Stimulated activated CD4-positive, alpha-beta T cell treated with anti-CD3 and anti-CD28 coated beads, Interleukin-1b, Interleukin-23, amount 100 ng/mL, for 1 hour (primary cell): ENCODE results near the gene SLC25A22.

Source experiments
- DNase-seq, 2 donors: peaks; one replicate each; pipeline ENCODE4 v3.0.0-alpha.2; 2020; ENCODE audit warnings: low read depth in 2 of 2

Gene SLC25A22

DNA sequence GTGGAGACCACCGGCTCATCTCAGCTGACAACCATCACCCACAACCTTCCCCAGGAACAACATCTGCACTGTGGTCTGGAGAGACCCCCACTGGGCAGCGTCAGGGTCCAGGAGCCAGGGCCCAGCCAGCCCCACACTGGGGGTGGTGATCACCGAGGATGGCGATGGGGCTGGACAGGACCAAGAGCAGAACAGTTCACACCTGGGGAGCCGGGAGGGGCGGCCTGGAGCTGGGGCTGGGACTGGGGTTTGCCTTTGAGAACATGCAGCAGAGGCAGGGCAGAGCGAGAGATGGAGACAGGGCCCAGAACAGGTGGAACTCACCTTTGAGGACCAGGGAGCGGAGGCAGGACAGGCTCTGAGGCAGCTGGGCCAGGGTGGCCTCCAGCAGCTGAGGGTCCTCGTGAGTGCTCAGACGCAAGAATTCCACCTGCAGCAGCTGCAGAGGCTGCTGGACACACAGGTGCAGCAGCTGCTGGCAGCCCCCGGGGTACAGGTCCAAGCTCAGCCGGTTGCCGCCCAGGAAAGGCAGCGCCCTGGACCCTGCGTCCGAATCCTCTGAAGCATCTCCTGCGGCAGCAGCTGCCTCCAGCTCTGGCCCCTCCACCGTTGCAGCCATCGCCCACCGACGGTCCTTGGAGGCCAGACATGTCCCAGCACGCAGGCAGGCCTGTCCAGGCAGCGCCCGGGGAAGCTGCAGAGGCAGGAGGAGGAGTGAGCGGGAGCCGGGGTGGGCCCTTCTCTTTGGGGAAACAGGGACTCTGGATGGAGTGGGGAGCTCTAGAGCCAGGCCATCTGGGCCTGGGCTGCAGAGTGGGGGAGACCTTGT lies 5.9 kb upstream of the SLC25A22 start:
- no peak for DNase-seq

DNA sequence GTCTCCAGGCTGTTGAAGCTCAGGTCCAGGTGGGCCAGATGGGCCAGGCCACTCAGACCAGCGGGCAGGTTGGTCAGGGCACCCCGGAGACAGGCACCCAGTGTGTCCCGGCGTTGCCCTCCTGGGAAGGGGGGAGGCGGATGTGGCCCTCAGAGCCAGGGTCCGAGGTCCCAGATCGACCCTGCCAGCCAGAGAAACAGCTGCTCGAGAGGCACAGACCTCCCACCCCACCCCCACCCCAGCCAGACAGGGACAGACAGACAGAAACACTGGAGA lies 5.3 kb upstream of the SLC25A22 start:
- no peak for DNase-seq

GRCh38 chr11:802693-803466 lies 4.8 kb upstream of the SLC25A22 start:
- no peak for DNase-seq

DNA sequence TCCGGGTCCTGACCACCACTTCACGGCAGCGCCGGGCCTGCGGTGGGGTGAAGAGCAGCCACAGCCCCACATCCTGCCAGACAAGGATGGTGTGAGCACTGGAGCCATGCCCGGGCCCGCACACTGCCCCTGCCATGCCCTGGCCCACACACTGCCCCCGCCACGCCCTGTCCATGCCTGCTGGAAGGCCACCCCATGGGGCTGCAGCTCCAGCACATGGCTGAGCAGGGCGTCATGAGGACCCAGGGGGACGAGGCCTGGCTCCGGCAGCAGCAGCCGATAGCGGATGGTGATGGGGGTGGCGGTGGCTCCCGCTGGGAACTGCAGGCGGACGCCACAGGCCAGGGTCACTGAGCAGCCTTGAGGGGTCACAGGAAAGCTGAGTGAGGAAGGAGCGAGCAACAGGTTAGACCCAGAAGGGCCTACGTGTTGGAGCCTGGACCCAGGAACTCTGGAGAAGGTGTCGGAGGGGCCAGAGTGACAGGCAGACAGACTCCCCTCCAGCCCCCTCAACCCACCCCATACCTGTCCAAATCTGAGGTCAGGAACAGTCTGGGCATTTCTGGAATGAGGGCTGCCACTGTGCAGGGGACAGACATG lies 4.0 kb upstream of the SLC25A22 start:
- DNase-seq, result no peak

GRCh38 chr11:801097-801780 lies 3.2 kb upstream of the SLC25A22 start:
- no peak for DNase-seq

GRCh38 chr11:800473-800872 lies 2.4 kb upstream of the SLC25A22 start:
- no peak for DNase-seq

DNA sequence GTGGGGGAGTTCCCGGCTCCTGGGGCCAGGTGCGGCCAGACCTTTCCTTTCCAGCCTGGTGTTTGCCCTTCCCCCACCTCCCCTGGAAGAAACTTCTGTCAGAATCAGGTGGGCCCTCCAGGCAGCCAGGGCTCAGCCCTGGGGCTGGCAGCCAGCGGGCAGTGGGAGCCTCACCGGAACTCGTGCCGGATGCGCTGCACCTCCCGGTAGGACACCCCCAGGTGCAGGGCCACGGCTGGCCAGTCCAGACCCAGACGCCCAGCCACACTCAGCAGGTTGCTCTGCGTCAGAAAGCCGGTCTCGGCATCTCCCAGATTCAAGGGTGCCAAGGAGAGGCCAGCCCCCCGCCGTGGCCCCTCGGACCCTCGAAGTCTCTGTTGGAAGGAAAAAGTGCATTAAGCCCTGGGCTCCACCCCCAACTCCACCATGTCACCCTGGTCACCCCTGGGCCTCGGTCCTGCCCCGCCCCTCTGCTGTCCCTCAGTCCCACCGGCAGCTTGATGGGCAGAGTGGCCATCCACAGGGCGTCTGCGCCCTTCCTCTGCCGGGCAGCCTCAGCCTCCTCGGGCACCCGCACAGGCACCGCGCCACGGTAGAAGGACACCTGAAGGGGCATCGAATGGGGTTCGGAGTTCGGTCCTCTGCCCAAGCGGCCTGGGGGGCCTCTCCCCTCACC lies 1.7 kb upstream of the SLC25A22 start:
- no peak for DNase-seq

DNA sequence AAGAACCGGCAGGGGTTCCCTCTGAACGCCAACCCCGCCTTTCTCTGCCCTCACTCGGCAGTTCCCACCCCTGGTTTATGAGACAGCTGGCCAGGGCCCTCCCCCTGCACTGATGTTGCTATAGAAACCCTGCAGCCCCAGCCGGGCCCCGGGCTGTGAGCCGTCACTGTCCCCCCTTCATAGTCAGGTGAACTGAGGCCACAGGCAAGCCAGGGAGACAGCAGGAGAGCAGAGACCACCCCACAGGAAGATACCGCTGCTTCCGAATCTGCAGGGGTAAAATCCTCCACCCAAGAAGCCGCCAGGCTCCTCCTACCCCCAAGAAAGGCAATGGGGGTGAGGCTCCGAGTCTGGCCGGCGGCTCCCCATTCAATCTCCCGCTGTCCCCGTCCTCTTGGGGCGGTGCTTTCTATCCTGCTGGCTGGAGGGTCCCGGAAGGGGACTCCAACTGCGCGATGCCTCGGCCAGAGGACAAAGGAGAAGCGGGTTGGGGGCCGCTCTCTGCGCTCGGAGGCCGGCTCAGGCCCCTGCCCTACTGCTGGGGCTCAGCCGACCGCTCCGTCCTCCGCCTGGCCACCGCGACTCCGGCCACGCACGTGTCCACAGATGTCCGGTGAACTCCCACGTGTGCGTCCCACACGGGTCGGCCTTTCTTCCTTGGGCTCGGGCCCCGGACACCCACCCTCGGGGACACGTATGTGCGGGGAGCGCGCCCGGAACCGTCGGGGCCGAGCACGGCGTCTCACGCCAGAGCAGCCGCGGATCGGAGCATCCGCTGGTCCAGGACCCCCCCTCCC lies 587 bp downstream of the SLC25A22 start:
- DNase-seq, result no peak

DNA sequence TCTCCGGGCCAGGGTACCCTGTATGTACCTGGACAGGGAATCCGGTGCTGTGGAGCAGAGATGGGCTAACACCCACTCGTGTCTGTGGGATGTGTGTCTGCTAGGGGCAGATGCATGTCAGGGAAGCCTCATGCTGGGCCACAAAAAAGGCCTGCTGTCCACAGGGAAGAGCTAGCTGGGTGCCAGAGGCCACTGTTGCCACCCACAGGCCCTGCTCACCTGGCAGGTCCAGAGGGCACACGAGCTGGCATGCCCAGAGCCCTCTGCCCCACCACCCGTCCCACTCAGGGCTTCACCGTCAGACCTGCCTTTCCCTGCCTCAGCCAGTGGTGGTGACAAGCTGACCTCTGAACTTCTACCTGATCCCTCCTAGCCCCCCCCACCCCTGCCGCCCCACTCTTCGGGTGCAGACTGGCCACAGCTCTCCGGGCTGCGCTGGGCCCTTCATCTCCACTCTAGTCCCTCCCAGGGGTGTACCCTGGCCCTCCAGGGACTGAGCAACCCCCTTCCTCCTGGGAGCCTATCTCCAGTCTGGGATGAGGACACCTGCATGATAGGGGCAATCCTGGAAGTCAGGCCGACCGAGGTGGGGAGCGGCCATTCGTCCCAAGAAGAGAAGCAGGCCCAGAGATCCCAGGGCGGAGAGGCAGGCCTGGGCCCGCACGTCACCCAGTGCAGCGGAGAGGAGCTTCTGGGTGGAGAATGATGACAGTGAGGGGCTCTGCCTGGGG lies 1.4 kb downstream of the SLC25A22 start:
- DNase-seq, result no peak

DNA sequence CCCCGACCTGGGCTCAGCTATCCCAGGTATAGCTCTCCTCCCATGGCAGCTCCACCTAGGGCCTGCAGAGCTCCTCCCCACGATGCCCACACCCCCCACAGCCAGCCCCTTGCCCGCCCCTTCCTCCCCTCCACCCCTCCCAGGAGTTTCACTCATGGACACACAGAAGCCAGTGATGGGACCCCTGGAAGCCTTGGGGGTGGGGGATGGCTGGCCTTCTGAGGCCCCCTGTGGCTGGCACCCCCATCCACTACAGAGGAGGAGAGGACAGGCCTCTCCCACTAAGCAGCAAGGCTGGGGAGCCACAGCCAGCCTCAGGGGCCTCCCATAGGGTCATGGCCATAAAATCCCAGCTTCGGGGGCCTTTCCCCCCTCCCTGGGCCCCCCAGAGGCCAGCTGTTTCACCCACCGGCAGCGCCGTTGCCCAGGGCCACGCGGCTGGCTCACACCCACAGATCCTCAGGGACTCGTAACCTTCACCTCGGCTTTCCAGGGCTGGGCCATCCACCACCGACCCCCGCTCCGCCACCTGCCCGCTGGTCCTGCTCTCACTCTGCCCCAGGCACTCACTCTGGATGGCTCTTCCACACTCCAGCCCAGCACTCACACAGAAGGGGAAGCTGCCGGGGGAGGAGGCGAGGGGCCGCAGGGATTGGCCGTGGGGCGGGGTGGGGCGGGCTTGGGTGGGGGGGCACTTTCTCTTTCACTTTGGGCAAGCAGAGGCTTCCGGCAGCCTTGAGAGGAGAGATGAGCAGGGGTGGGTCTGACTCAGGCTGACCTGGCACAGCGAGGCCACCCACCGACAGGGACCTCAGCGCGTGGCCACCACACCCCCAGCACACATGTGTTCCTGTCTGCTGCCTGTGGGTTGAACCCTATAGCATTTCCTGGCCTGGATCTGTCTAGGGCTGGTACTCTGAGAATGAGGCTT lies 2.2 kb downstream of the SLC25A22 start:
- peak; percentile 39 to 55 for DNase-seq

DNA sequence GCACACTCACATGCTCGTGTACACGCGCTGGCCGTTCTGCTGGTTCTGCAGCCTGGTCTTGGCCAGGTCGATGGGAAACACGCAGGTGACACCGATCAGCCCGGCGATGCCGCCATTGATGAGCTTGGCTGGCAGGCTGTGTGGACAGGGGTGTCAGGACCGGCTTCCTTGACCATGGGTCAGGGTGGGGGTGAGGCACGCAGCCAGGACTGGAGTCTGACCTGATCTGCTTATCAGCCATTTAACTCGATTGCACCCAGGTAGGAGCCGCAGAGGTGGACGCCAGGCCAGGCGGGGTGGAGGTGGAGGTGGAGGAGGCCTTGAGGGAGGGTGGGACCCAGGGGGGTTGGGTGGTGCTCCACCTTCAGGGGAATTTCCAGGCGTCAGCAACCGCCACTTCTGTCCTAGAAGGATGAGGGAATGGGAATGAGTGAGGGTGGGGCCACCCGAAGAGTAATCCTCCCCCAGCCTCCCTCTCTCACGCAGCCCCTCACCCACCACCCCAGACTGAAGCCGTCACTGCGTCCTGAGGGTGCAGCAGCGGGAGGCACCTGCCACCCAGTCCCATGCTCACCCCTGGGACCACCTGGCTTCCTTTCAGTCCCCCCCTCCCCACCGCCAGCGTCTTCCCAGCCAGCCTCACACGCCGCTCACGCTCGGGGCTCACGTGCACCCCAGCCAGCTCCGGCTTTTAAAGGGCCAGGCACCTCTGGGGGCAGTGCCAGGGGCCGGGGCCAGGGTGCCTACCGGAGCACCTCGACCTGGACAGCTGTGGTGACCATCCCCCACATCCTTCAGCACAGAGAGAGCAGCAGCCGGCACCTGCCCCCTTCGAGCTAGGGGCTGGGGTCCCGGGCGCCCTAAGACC lies 3.1 kb downstream of the SLC25A22 start:
- no peak for DNase-seq

DNA sequence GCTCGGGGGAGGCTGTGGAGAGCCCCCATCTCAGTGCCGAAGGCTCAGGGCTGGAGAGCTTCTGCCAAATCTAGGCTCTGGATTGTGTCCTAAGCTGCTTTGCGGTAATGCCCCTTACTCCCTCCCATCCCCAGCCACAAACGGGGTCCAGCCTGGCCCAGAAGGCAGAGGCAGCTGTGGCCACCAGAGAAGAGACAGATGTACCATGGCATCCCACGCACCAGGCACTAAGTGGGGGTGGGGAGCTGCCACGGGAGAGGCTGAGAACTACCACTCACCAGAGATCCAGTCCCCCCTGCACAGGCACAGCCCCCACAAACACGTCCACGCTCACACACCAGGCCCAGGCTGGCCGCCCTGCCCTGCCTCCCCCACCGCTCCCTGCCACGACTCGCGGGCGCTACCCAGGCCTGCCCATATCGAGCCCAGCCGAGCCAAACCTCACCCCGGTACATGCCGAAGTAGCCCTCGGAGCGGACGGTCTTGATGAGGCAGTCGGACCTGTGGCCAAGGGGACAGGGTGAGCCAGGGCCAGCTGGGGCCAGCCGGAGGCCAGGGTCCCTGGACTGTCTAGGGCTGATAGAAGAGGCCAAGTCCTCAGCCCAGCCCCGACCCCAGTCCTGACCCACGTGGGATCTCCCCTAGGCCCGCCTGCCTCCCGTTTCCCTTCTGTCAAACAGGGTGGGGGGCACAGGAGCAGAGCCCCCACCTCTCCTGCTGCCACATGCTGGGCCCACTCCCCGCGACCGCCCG lies 3.9 kb downstream of the SLC25A22 start:
- no peak for DNase-seq

DNA sequence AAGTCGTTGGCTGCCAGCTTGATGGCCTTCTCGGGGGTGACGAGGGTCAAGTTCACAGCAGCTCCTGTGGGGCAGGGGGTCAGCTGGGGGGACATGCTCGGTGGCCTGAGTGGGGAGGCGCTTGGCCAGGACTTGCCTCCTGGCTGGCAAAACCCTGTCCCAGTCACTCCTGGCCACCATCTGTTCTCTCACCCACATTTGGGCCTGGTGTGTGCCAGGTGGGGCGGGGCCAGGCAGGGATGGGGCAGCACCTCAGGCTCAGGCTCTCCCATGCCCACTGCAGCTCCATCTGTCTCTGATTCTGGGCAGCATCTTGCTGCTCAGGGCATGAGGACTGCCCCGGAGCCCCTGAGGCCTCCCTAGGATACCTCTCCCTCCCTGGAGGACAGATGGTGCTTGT lies 4.5 kb downstream of the SLC25A22 start:
- no peak for DNase-seq

DNA sequence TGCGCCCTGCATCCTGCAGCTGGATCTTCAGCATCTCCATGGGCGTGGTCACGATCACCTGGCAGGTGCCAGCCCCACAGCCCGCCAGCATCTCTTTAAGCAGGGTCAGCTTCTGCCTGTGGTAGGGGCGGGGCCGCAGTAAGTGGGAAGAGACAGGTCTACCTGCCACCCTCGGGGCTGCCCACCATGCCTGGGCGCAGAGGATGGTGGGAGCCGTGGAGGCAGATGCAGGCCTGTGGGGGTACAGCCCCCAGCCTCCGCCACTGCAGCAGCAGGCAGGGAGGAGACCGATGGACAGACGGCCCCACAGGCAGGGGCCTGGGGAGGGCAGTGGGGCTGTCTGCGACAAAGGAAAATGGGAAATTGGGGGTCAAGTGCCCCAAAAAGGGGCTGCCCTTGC lies 5.2 kb downstream of the SLC25A22 start:
- no peak for DNase-seq

- no peak for DNase-seq
Observed at GRCh38 chr11:792535-792821, 5.6 kb downstream of the SLC25A22 start.

DNA sequence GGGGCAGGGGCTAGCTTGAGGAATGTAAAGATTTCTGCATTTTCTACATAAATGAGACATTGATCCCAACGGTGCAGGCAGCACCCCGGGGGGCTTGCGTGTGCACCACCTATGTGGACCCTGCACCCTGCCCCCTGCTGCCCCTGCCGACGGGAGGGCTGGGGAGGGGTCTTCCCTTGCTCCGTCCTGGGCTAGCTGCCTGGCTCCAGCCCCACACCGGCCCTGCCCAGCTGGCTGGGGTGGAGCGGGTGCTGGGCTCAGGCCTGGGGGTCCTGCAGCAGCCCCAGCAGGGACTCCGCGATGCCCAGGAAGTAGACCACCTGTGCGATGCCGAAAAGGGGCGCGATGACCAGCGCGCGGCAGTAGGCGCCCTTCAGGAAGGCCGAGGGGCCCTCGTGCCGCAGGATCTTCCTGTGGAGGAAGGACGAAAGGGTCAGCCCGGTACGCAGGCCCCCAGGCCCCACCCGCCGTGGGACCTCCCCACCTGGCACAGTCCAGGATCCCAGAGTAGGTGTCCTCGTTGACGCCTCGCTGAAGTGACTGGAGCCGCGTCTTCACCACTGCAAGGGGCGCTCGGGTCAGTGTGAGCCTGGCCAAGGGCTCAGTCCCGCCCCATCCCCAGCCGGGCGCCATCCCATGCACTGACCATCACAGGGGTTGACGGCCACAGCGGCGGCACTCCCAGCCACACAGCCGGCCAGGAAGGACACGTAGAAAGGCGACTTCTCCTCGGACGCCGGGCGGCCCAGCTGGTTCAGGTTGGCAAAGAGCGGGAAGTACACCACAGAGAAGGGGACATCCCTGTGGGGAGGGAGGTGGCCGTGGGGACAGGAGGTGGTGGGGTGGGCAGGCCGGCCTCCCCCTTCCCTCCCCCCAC lies 6.2 kb downstream of the SLC25A22 start:
- no peak for DNase-seq
